GM19455 (cell line): ENCODE results near the gene PKN3.
A peak's percentile ranks its signal among the peaks of the same experiment; 100 is the strongest.

Experiments used
- ATAC-seq: cut with Tn5 transposase; IDR thresholded peaks from one replicate; pipeline ENCODE4 v1.9.1; 2021; ENCODE audit not compliant: unreplicated experiment

PKN3 gene

GRCh38 chr9:128715436-128715750 is 13.1 kb downstream of the PKN3 start:
- ATAC-seq: no peak

- no peak for ATAC-seq
These were observed 14.4 kb downstream of the PKN3 start for GRCh38 chr9:128716581-128717254.

GRCh38 chr9:128718047-128718446 is 15.7 kb downstream of the PKN3 start:
- ATAC-seq: no peak

GRCh38 chr9:128718475-128718874 is 16.2 kb downstream of the PKN3 start:
- ATAC-seq: no peak

- no peak for ATAC-seq
These were observed 17.8 kb downstream of the PKN3 start for GRCh38 chr9:128719919-128720605.

GRCh38 chr9:128720841-128721486 is 18.7 kb downstream of the PKN3 start:
- no peak for ATAC-seq

GRCh38 chr9:128721487-128722010 is 19.2 kb downstream of the PKN3 start:
- ATAC-seq: no peak

GRCh38 chr9:128722380-128723351 is 20.4 kb downstream of the PKN3 start:
- no peak for ATAC-seq

GRCh38 chr9:128723352-128723865 is 21.1 kb downstream of the PKN3 start:
- ATAC-seq: no peak

GRCh38 chr9:128723866-128724743 is 21.8 kb downstream of the PKN3 start, which contains the start of gene ZDHHC12:
ZDHHC12 (minus strand) TSS chr9:128724127; CDS start chr9:128724093, 34 bp downstream.
- peak; percentile 87 for ATAC-seq

- ATAC-seq: no peak
These were observed 22.5 kb downstream of the PKN3 start for GRCh38 chr9:128724744-128725211.

- ATAC-seq: no peak
These were observed 25.4 kb downstream of the PKN3 start for GRCh38 chr9:128727640-128728248.

- no peak for ATAC-seq
These were observed 26.0 kb downstream of the PKN3 start for GRCh38 chr9:128728298-128728697.

- ATAC-seq: no peak
These were observed 27.0 kb downstream of the PKN3 start for GRCh38 chr9:128729302-128729701.

GRCh38 chr9:128729766-128730517 is 27.6 kb downstream of the PKN3 start:
- no peak for ATAC-seq

GRCh38 chr9:128731093-128731492 is 28.8 kb downstream of the PKN3 start:
- no peak for ATAC-seq

- ATAC-seq: no peak
These were observed 29.4 kb downstream of the PKN3 start for GRCh38 chr9:128731691-128732090.

GRCh38 chr9:128732576-128732975 is 30.3 kb downstream of the PKN3 start:
- ATAC-seq: no peak
